T-helper 17 cell (primary cell): ENCODE data around the gene ABHD17C. TPM values are rescaled to one million over a fixed set of nuclear protein-coding genes. Genes with fewer than 3 reads are reported as not detected.
A peak's percentile ranks its signal among the peaks of the same experiment; 100 is the strongest.

ENCODE experiments used
- ATAC-seq: fragments of 150-1000 bp; cut with Tn5 transposase; 2 replicates; pipeline ENCODE4 v1.10.0; 2021; ENCODE audit warnings: mild to moderate bottlenecking, moderate library complexity
- DNase-seq, 3 donors: peaks; one replicate each; pipeline versions ENCODE4 v3.0.0 to v3.0.0-alpha.2; 2020 to 2021
- H3K9me3 ChIP-seq: one replicate; pipeline ENCODE4 v1.7.0; 2013; ENCODE audit warnings: low read length, mild to moderate bottlenecking; ENCODE audit not compliant: control insufficient read depth, poor library complexity, severe bottlenecking
- H3K27ac Mint-ChIP-seq: one replicate; pipeline ENCODE4 v1.8.0; 2022; ENCODE audit warnings: mild to moderate bottlenecking, moderate library complexity, mixed read lengths
- H3K27me3 Mint-ChIP-seq: one replicate; pipeline ENCODE4 v1.8.0; 2022; ENCODE audit warnings: mixed read lengths
- H3K36me3 Mint-ChIP-seq: one replicate; pipeline ENCODE4 v1.8.0; 2022; ENCODE audit warnings: low read depth, mixed read lengths
- H3K4me1 Mint-ChIP-seq: one replicate; pipeline ENCODE4 v1.8.0; 2022; ENCODE audit warnings: mild to moderate bottlenecking, mixed read lengths
- H3K4me3 Mint-ChIP-seq: one replicate; pipeline ENCODE4 v1.8.0; 2022; ENCODE audit warnings: mild to moderate bottlenecking, moderate library complexity, mixed read lengths
- total RNA-seq, 4 donors: library from RNA in 2 of 4; stranded (reverse) in 2 of 4; gene quantifications; one replicate each; pipeline ENCODE4 v1.2.3 and lab custom pipeline; 2022 to 2026

The ABHD17C gene
- total RNA-seq, 2 donors from 2014 or later, result 2.0 to 2.3 TPM

GRCh38 chr15:80798911-80799310 is 103.8 kb downstream of the ABHD17C start:
- peaks cover 1% of the 10 kb centered on the region for H3K4me1 Mint-ChIP-seq
- H3K27ac Mint-ChIP-seq, result no peak overlapping the region
- no peaks in the 10 kb centered on the region for H3K9me3 ChIP-seq
- no peak for ATAC-seq
- H3K36me3 Mint-ChIP-seq, result peaks cover 4% of the 10 kb centered on the region
- no peak for DNase-seq
- no peak overlapping the region for H3K4me3 Mint-ChIP-seq
- peaks cover 37% of the 10 kb centered on the region for H3K27me3 Mint-ChIP-seq

GRCh38 chr15:80800067-80800466 is 105.0 kb downstream of the ABHD17C start:
- no peak for ATAC-seq
- peaks cover 3% of the 10 kb centered on the region for H3K4me1 Mint-ChIP-seq
- H3K27ac Mint-ChIP-seq, result no peak overlapping the region
- H3K4me3 Mint-ChIP-seq, result no peak overlapping the region
- peaks cover 28% of the 10 kb centered on the region for H3K27me3 Mint-ChIP-seq
- no peaks in the 10 kb centered on the region for H3K9me3 ChIP-seq
- no peak for DNase-seq
- peaks cover 3% of the 10 kb centered on the region for H3K36me3 Mint-ChIP-seq

- no peaks in the 10 kb centered on the region for H3K36me3 Mint-ChIP-seq
- no peak overlapping the region for H3K27ac Mint-ChIP-seq
- H3K4me1 Mint-ChIP-seq, result peaks cover 5% of the 10 kb centered on the region
- no peak for ATAC-seq
- H3K9me3 ChIP-seq, result no peaks in the 10 kb centered on the region
- peaks cover 15% of the 10 kb centered on the region for H3K27me3 Mint-ChIP-seq
- H3K4me3 Mint-ChIP-seq, result no peak overlapping the region
- no peak for DNase-seq
Measured at GRCh38 chr15:80801891-80802680, 107.0 kb downstream of the ABHD17C start.

GRCh38 chr15:80803580-80804525 is 108.7 kb downstream of the ABHD17C start:
- Mint-ChIP-seq H3K4me1 (peaks cover 5% of the 10 kb centered on the region), H3K4me3 (no peak overlapping the region), H3K27me3 (peaks cover 18% of the 10 kb centered on the region), H3K36me3 (no peaks in the 10 kb centered on the region), H3K27ac (no peak overlapping the region)
- no peak for DNase-seq
- H3K9me3 ChIP-seq, result no peaks in the 10 kb centered on the region
- peak; percentile 39 for ATAC-seq

GRCh38 chr15:80804970-80805495 is 109.9 kb downstream of the ABHD17C start:
- no peaks in the 10 kb centered on the region for H3K9me3 ChIP-seq
- Mint-ChIP-seq H3K27ac (no peak overlapping the region), H3K27me3 (peaks cover 17% of the 10 kb centered on the region), H3K4me1 (peaks cover 5% of the 10 kb centered on the region), H3K4me3 (peak overlapping the region; percentile 25), H3K36me3 (no peaks in the 10 kb centered on the region)
- no peak for DNase-seq
- no peak for ATAC-seq

Other genes starting within 250 kb of the ABHD17C start
- gene CEMIP, start 84.1 kb downstream of the ABHD17C start, total RNA-seq, result under 1 TPM; 0.15 to 0.42 TPM